ENCODE results near the gene SRRM4. TPM values are rescaled to one million over a fixed set of nuclear protein-coding genes. Genes with fewer than 3 reads are reported as not detected.

SRRM4 gene
- total RNA-seq, 2 experiments from 2014 or later: not detected

- Histone ChIP-seq H3K4me1 (ENCODE audit: insufficient read depth, low read length) (no peaks in the 10 kb centered on the region), H3K9me3 (ENCODE audit: control insufficient read depth in 1 of 2, insufficient read depth in 1 of 2, low read length in 2 of 2) (no peaks in the 10 kb centered on the region), H3K4me3 (ENCODE audit: low read length) (no peak overlapping the region), H3K27ac (ENCODE audit: low read depth in 1 of 2, low read length in 2 of 2) (no peak overlapping the region), H3K27me3 (ENCODE audit: control insufficient read depth in 1 of 2, insufficient read depth in 2 of 2, low read length in 2 of 2) (no peaks in the 10 kb centered on the region), H3K36me3 (ENCODE audit: insufficient read depth, low read length) (no peaks in the 10 kb centered on the region)
- Mint-ChIP-seq H3K27me3 (no peaks in the 10 kb centered on the region), H3K9me3 (peaks cover 7% of the 10 kb centered on the region), H3K27ac (no peak overlapping the region), H3K4me1 (ENCODE audit: low read depth) (no peaks in the 10 kb centered on the region), H3K4me3 (no peak overlapping the region), H3K36me3 (ENCODE audit: low read depth) (no peaks in the 10 kb centered on the region)
- POLR2A ChIA-PET: no interaction called here
- intact Hi-C loops (cut with DNase I, micrococcal nuclease): no loop called here
- CTCF ChIA-PET: no interaction called here
- no peak for TF ChIP-seq CTCF (IDR thresholded peaks at IDR 0.05)
- ATAC-seq (ENCODE audit: poor library complexity): no peak
- no peak for DNase-seq
These were observed 22.0 kb upstream of the SRRM4 start for GRCh38 chr12:118959348-118959747.

DNA sequence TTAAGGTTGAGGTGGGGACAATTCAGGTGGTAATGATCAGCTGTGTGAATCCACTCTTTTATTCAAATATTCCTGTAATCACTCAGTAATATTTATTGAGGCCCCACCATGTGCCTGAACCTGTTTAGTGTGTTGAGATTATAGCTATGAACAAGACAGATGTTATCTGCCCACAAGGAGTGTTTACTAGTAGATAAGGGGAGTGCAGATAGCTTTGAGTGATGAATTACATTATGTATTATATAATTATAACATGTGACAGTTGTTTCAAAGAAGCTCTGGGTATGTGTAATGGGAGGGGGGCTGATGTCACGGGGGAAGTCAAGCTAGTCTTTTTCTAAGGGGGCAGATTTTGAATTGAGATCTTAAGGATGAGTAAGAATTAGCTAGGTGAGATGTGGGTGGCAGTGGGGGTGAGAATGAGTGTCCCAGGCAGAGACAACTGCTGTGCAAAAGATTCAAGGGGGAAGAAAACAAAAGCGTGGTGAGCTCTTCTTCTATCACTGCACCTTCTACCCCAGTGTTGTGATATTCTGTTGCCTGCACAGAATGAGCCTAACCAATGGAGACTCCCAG, 21.3 kb upstream of the SRRM4 start:
- Histone ChIP-seq H3K36me3 (ENCODE audit: insufficient read depth, low read length) (no peaks in the 10 kb centered on the region), H3K27me3 (ENCODE audit: control insufficient read depth in 1 of 2, insufficient read depth in 2 of 2, low read length in 2 of 2) (no peaks in the 10 kb centered on the region), H3K27ac (ENCODE audit: low read depth in 1 of 2, low read length in 2 of 2) (no peak overlapping the region), H3K4me3 (ENCODE audit: low read length) (no peak overlapping the region), H3K9me3 (ENCODE audit: control insufficient read depth in 1 of 2, insufficient read depth in 1 of 2, low read length in 2 of 2) (no peaks in the 10 kb centered on the region), H3K4me1 (ENCODE audit: insufficient read depth, low read length) (no peaks in the 10 kb centered on the region)
- Mint-ChIP-seq H3K36me3 (ENCODE audit: low read depth) (no peaks in the 10 kb centered on the region), H3K27ac (no peak overlapping the region), H3K4me3 (no peak overlapping the region), H3K9me3 (peaks cover 8% of the 10 kb centered on the region), H3K27me3 (no peaks in the 10 kb centered on the region), H3K4me1 (ENCODE audit: low read depth) (no peaks in the 10 kb centered on the region)
- ChIA-PET CTCF (no interaction called here), POLR2A (no interaction called here)
- intact Hi-C loops (cut with DNase I, micrococcal nuclease): no loop called here
- ATAC-seq (ENCODE audit: poor library complexity) (no peak), DNase-seq (no peak)
- no peak for TF ChIP-seq CTCF (IDR thresholded peaks at IDR 0.05)

DNA sequence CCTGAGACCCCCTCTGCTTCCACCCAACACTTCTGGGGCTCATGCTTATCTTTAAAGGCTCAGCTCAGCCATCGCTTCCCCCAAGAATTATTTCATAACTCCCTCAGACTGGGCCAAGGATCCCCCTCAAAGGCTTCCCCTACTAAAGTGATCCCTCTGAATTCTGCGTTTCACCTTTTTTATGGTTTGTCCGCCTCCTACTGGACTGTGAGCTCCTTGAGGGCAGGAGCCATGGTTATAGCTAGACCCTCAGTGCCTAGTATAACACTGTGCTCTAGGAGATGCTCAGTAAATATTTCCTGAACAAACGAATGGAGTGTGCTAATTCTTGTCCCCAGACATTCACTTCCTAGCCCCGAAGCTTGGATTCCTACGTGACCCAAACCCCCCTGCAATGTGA, 20.5 kb upstream of the SRRM4 start:
- Mint-ChIP-seq H3K27ac (no peak overlapping the region), H3K4me1 (ENCODE audit: low read depth) (no peaks in the 10 kb centered on the region), H3K4me3 (no peak overlapping the region), H3K27me3 (no peaks in the 10 kb centered on the region), H3K36me3 (ENCODE audit: low read depth) (no peaks in the 10 kb centered on the region), H3K9me3 (peaks cover 8% of the 10 kb centered on the region)
- ChIA-PET POLR2A (no interaction called here), CTCF (no interaction called here)
- DNase-seq (no peak), ATAC-seq (ENCODE audit: poor library complexity) (no peak)
- Histone ChIP-seq H3K9me3 (ENCODE audit: control insufficient read depth in 1 of 2, insufficient read depth in 1 of 2, low read length in 2 of 2) (no peaks in the 10 kb centered on the region), H3K36me3 (ENCODE audit: insufficient read depth, low read length) (no peaks in the 10 kb centered on the region), H3K27me3 (ENCODE audit: control insufficient read depth in 1 of 2, insufficient read depth in 2 of 2, low read length in 2 of 2) (no peaks in the 10 kb centered on the region), H3K4me1 (ENCODE audit: insufficient read depth, low read length) (no peaks in the 10 kb centered on the region), H3K4me3 (ENCODE audit: low read length) (no peak overlapping the region), H3K27ac (ENCODE audit: low read depth in 1 of 2, low read length in 2 of 2) (no peak overlapping the region)
- no peak for TF ChIP-seq CTCF (IDR thresholded peaks at IDR 0.05)
- intact Hi-C loops (cut with DNase I, micrococcal nuclease): no loop called here

Measured in CD4-positive, alpha-beta T cell (primary cell).